GM21423 (cell line): Measurements from ENCODE around the gene PALS1.
"Not testable (repeated sequence)": the region's sequence is repeated elsewhere in the genome, so short reads cannot be mapped to it uniquely, and the experiment has no call there.

Source experiments
- ATAC-seq: cut with Tn5 transposase; IDR thresholded peaks from one replicate; pipeline ENCODE4 v1.9.1; 2021; ENCODE audit warnings: mild to moderate bottlenecking, moderate library complexity; ENCODE audit not compliant: unreplicated experiment

Gene PALS1

GRCh38 chr14:67253076-67253635 lies 11.9 kb downstream of the PALS1 start:
- ATAC-seq, result no peak

- ATAC-seq, result no peak
Observed at GRCh38 chr14:67257906-67258305, 16.7 kb downstream of the PALS1 start.

- no peak for ATAC-seq
Observed at GRCh38 chr14:67260965-67261364, 19.7 kb downstream of the PALS1 start.

GRCh38 chr14:67263499-67264149 lies 22.4 kb downstream of the PALS1 start:
- no peak for ATAC-seq

- no peak for ATAC-seq
Observed at GRCh38 chr14:67265131-67265530, 23.9 kb downstream of the PALS1 start.

GRCh38 chr14:67267576-67268328 lies 26.5 kb downstream of the PALS1 start:
- no peak for ATAC-seq

GRCh38 chr14:67268426-67269150 lies 27.4 kb downstream of the PALS1 start:
- ATAC-seq, result no peak

- ATAC-seq, result no peak
Observed at GRCh38 chr14:67269298-67270060, 28.2 kb downstream of the PALS1 start.

- no peak for ATAC-seq
Observed at GRCh38 chr14:67270145-67270753, 29.0 kb downstream of the PALS1 start.

GRCh38 chr14:67270933-67271332 lies 29.7 kb downstream of the PALS1 start:
- no peak for ATAC-seq

- not testable (repeated sequence) for ATAC-seq
Observed at GRCh38 chr14:67273281-67273680, 32.0 kb downstream of the PALS1 start.

GRCh38 chr14:67276131-67276530 lies 34.9 kb downstream of the PALS1 start:
- ATAC-seq, result no peak

- no peak for ATAC-seq
Observed at GRCh38 chr14:67280506-67280905, 39.3 kb downstream of the PALS1 start.

GRCh38 chr14:67285876-67286452 lies 44.7 kb downstream of the PALS1 start:
- ATAC-seq, result no peak
